ENCODE results near the gene CHAF1B.

GRCh38 chr21:36347278-36347961 is 37.8 kb upstream of the CHAF1B start:
- TF ChIP-seq, protein P1, sequence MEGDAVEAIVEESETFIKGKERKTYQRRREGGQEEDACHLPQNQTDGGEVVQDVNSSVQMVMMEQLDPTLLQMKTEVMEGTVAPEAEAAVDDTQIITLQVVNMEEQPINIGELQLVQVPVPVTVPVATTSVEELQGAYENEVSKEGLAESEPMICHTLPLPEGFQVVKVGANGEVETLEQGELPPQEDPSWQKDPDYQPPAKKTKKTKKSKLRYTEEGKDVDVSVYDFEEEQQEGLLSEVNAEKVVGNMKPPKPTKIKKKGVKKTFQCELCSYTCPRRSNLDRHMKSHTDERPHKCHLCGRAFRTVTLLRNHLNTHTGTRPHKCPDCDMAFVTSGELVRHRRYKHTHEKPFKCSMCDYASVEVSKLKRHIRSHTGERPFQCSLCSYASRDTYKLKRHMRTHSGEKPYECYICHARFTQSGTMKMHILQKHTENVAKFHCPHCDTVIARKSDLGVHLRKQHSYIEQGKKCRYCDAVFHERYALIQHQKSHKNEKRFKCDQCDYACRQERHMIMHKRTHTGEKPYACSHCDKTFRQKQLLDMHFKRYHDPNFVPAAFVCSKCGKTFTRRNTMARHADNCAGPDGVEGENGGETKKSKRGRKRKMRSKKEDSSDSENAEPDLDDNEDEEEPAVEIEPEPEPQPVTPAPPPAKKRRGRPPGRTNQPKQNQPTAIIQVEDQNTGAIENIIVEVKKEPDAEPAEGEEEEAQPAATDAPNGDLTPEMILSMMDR (IDR thresholded peaks at IDR 0.05; ENCODE audit: control extremely low read depth in 1 of 3, insufficient read depth in 1 of 3, low read depth in 1 of 3, low read length in 3 of 3): no peak
- TF ChIP-seq POLR2AphosphoS5 (IDR thresholded peaks at IDR 0.05; ENCODE audit: low read depth, low read length): no peak
- no peak for TF ChIP-seq POLR2A (IDR thresholded peaks at IDR 0.05; ENCODE audit: control extremely low read depth in 1 of 2, low read depth in 2 of 2, low read length in 2 of 2)
- TF ChIP-seq TAF1 (IDR thresholded peaks at IDR 0.05; ENCODE audit: low read depth, low read length): no peak
- TF ChIP-seq RAD21 (IDR thresholded peaks at IDR 0.05 in 1 of 2, conservative IDR thresholded peaks at IDR 0.05 in 1 of 2; ENCODE audit: low read depth in 2 of 2, low read length in 2 of 2): no peak

All from H1 (cell line).